ENCODE measurements around the gene CEACAM5.
A peak's percentile ranks its signal among the peaks of the same experiment; 100 is the strongest.
"Not testable (repeated sequence)": the region's sequence is repeated elsewhere in the genome, so short reads cannot be mapped to it uniquely, and the experiment has no call there.

Gene CEACAM5

GRCh38 chr19:41741244-41741554 is 32.8 kb downstream of the CEACAM5 start:
- Mint-ChIP-seq H3K27ac (peak overlapping the region; percentile 77), H3K4me3 (no peak overlapping the region), H3K4me1 (ENCODE audit: low read depth) (peaks cover 25% of the 10 kb centered on the region), H3K9me3 (no peaks in the 10 kb centered on the region), H3K27me3 (peaks cover 63% of the 10 kb centered on the region), H3K36me3 (ENCODE audit: low read depth) (no peaks in the 10 kb centered on the region)
- DNase-seq, result no peak

DNA sequence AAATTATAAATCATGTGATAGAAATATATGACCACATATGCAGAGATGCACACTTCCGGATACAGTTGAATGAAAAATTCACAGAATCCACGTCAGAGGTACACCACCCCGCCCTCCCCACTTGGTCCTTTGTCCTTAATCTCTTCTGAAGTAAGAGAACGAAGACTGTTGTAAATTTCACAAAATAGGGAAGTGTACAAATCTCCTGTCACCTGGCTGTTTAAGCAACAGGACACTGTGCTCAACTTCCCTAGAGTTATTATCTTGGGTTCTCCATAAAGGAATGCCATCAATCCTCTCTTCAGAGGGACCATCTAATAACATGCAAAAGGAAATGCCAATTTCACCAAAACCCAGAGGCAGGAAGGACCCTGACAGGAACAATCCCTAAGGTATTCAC is 36.4 kb downstream of the CEACAM5 start:
- Mint-ChIP-seq H3K4me1 (ENCODE audit: low read depth) (peaks cover 20% of the 10 kb centered on the region), H3K9me3 (no peaks in the 10 kb centered on the region), H3K27me3 (peaks cover 71% of the 10 kb centered on the region), H3K4me3 (no peak overlapping the region), H3K36me3 (ENCODE audit: low read depth) (no peaks in the 10 kb centered on the region), H3K27ac (no peak overlapping the region)
- no peak for DNase-seq

GRCh38 chr19:41745756-41746155 is 37.3 kb downstream of the CEACAM5 start:
- no peak for DNase-seq
- Mint-ChIP-seq H3K27ac (no peak overlapping the region), H3K27me3 (peaks cover 75% of the 10 kb centered on the region), H3K4me3 (no peak overlapping the region), H3K4me1 (ENCODE audit: low read depth) (peaks cover 11% of the 10 kb centered on the region), H3K9me3 (no peaks in the 10 kb centered on the region), H3K36me3 (ENCODE audit: low read depth) (no peaks in the 10 kb centered on the region)

DNA sequence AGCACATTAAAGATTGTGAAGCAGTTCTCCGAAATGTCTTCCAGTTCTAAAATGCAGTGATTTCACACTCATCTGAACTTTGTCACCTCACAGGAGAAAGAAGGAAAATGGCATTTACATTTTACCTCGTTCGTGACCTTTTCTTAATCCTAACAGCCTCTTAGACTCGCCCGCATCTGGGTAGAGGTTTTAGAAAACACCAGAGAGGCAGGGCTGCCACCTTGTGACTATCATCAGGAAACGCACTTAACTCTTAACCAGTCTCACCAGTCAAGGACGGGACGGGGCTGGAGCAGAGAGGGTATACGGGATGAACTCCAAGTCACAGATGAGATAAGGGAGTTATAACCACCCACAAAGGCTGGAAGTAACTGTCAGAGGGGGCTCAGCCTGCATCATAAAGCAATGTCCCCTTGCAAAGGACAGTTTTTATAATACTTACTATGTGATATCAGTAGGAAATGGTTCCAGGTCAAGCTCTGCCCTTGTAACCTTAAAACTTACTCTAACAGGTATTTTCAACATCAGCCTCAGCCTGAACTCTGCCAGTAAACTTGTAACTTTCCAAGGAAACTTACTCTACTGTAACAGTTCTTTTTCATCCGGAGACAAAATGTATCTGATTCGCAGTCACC is 38.3 kb downstream of the CEACAM5 start:
- Mint-ChIP-seq H3K27me3 (peaks cover 74% of the 10 kb centered on the region), H3K4me1 (ENCODE audit: low read depth) (peaks cover 1% of the 10 kb centered on the region), H3K9me3 (no peaks in the 10 kb centered on the region), H3K36me3 (ENCODE audit: low read depth) (no peaks in the 10 kb centered on the region), H3K4me3 (no peak overlapping the region), H3K27ac (no peak overlapping the region)
- DNase-seq, result peak; percentile 58

GRCh38 chr19:41748012-41748411 is 39.6 kb downstream of the CEACAM5 start:
- no peak overlapping the region for H3K27ac Mint-ChIP-seq
- H3K36me3 Mint-ChIP-seq (ENCODE audit: low read depth), result no peaks in the 10 kb centered on the region
- H3K9me3 Mint-ChIP-seq, result no peaks in the 10 kb centered on the region
- H3K27me3 Mint-ChIP-seq, result peaks cover 74% of the 10 kb centered on the region
- no peak overlapping the region for H3K4me3 Mint-ChIP-seq
- H3K4me1 Mint-ChIP-seq (ENCODE audit: low read depth), result no peaks in the 10 kb centered on the region
- no peak for DNase-seq

GRCh38 chr19:41750248-41751134 is 42.1 kb downstream of the CEACAM5 start:
- not testable (repeated sequence) for H3K4me3 Mint-ChIP-seq; H3K36me3 Mint-ChIP-seq (ENCODE audit: low read depth); H3K4me1 Mint-ChIP-seq (ENCODE audit: low read depth); H3K27ac Mint-ChIP-seq; H3K9me3 Mint-ChIP-seq; DNase-seq
- H3K27me3 Mint-ChIP-seq, result peaks cover 64% of the 10 kb centered on the region

DNA sequence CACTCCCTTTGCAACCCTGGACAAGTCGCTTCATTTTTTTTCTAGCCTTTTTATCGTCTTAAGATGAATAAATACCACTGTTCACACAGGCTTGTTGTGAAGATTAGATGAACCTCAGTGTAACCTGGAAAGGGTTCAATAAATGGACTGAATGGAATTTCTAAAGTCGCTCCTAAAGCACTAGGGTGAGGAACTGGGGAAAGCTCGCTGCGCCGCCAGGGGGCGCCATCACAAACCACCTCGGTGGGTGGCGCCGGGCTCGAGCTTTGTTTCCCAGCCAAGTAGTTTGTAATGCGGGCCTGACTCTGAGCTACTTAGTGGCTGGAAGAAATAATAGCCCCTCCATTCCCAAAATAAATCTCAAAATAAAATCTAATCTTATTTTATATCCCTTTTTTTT is 44.7 kb downstream of the CEACAM5 start:
- Mint-ChIP-seq H3K4me1 (ENCODE audit: low read depth) (peaks cover 3% of the 10 kb centered on the region), H3K27me3 (peaks cover 53% of the 10 kb centered on the region), H3K36me3 (ENCODE audit: low read depth) (no peaks in the 10 kb centered on the region), H3K27ac (no peak overlapping the region), H3K4me3 (no peak overlapping the region), H3K9me3 (no peaks in the 10 kb centered on the region)
- DNase-seq, result peak; percentile 85

DNA sequence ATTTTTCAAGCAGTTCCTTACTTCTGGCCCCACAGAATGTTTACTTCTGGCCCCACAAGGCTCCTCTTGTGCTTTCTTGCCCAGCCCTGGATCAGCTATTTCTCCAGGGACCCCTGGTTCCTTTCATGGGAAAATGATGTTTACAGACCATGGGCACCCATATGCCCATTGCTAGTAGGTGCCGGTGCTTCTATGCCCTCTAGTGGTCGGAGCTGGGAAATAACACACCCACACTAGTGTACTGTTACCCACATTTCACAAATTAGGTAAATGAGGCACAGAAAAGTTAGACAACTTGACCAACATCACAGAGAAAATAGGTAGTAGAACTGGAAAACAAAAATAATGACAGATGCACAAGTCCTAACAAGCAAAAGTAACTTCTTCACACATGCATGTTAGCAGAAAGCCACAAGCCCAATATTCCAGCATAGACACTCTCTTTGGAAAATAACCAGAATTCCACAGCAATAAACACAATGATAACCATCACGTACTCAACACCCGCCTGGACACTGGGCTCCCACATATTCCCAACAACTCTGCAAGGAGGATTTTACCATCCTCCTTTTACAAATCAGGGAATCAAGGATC is 45.6 kb downstream of the CEACAM5 start:
- Mint-ChIP-seq H3K4me1 (ENCODE audit: low read depth) (peaks cover 3% of the 10 kb centered on the region), H3K9me3 (no peaks in the 10 kb centered on the region), H3K36me3 (ENCODE audit: low read depth) (no peaks in the 10 kb centered on the region), H3K27ac (no peak overlapping the region), H3K27me3 (peaks cover 51% of the 10 kb centered on the region), H3K4me3 (no peak overlapping the region)
- peak; percentile 75 for DNase-seq

- H3K36me3 Mint-ChIP-seq (ENCODE audit: low read depth), result no peaks in the 10 kb centered on the region
- H3K4me3 Mint-ChIP-seq, result no peak within 1 kb of the TSS
- H3K27me3 Mint-ChIP-seq, result peaks cover 63% of the 10 kb centered on the region
- no peak within 1 kb of the TSS for H3K27ac Mint-ChIP-seq
- H3K4me1 Mint-ChIP-seq (ENCODE audit: low read depth), result peaks cover 3% of the 10 kb centered on the region
- no peaks in the 10 kb centered on the region for H3K9me3 Mint-ChIP-seq
- DNase-seq, result no peak
Measured at GRCh38 chr19:41755328-41755913, 47.0 kb downstream of the CEACAM5 start, which contains the start of gene CEACAM6. Gene CEACAM6, plus strand, starts transcription at chr19:41755530. Its CDS starts 109 bp downstream, at chr19:41755639.

DNA sequence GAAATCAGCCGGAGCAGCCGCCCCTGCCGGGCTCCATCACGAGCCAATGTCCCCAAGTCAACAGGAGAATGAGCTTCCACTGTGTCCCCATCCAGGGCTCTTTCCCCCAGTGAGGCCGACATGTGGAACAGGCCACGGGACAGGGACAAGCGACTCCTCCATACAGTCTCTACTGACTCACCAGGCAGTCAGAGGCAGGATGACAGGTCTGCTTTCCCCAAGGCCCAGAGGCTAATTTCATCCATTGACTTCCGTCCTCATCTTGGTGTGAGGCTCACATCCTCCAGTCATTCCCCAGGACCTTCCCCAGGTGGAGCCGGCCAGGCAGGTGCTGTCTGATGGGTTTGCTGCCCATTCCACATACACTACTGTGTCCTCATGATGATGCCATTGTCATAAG is 50.4 kb downstream of the CEACAM5 start:
- Mint-ChIP-seq H3K36me3 (ENCODE audit: low read depth) (no peaks in the 10 kb centered on the region), H3K27me3 (peaks cover 77% of the 10 kb centered on the region), H3K4me1 (ENCODE audit: low read depth) (peaks cover under 1% of the 10 kb centered on the region), H3K27ac (no peak overlapping the region), H3K9me3 (no peaks in the 10 kb centered on the region), H3K4me3 (no peak overlapping the region)
- no peak for DNase-seq

DNA sequence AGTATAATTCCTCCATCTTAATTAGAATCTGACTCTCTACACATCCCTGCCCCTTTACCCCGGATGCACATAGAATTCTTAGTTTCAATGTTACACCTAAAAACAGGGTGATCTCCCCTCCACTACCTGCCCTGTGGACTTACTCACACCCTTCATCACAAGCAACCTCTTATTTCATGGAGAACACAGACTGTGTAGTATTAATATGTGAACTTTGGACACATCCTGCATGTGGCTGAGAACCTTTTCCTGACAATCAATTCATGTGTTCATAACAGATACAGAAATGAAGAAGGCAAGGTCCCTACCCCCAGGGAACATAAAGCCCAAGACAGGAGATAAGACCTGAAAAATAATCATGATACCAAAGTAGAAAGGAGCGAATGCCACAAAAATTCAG is 58.7 kb downstream of the CEACAM5 start:
- H3K36me3 Mint-ChIP-seq (ENCODE audit: low read depth), result no peaks in the 10 kb centered on the region
- no peak for DNase-seq
- no peak overlapping the region for H3K27ac Mint-ChIP-seq
- no peaks in the 10 kb centered on the region for H3K9me3 Mint-ChIP-seq
- peaks cover 4% of the 10 kb centered on the region for H3K4me1 Mint-ChIP-seq (ENCODE audit: low read depth)
- H3K4me3 Mint-ChIP-seq, result no peak overlapping the region
- H3K27me3 Mint-ChIP-seq, result peaks cover 60% of the 10 kb centered on the region

DNA sequence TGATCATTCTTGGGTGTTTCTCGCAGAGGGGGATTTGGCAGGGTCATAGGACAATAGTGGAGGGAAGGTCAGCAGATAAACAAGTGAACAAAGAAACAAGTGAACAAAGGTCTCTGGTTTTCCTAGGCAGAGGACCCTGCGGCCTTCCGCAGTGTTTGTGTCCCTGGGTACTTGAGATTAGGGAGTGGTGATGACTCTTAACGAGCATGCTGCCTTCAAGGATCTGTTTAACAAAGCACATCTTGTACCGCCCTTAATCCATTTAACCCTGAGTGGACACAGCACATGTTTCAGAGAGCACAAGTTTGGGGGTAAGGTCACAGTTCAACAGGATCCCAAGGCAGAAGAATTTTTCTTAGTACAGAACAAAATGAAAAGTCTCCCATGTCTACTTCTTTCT is 59.7 kb downstream of the CEACAM5 start:
- Mint-ChIP-seq H3K4me1 (ENCODE audit: low read depth) (peaks cover 13% of the 10 kb centered on the region), H3K27me3 (peaks cover 60% of the 10 kb centered on the region)
- H3K36me3 Mint-ChIP-seq (ENCODE audit: low read depth); DNase-seq; H3K9me3 Mint-ChIP-seq; H3K4me3 Mint-ChIP-seq; H3K27ac Mint-ChIP-seq: not testable (repeated sequence)

GRCh38 chr19:41769608-41770007 is 61.2 kb downstream of the CEACAM5 start:
- no peaks in the 10 kb centered on the region for H3K9me3 Mint-ChIP-seq
- no peak overlapping the region for H3K4me3 Mint-ChIP-seq
- H3K27ac Mint-ChIP-seq, result no peak overlapping the region
- H3K36me3 Mint-ChIP-seq (ENCODE audit: low read depth), result no peaks in the 10 kb centered on the region
- DNase-seq, result no peak
- H3K4me1 Mint-ChIP-seq (ENCODE audit: low read depth), result peaks cover 26% of the 10 kb centered on the region
- H3K27me3 Mint-ChIP-seq, result peaks cover 61% of the 10 kb centered on the region

DNA sequence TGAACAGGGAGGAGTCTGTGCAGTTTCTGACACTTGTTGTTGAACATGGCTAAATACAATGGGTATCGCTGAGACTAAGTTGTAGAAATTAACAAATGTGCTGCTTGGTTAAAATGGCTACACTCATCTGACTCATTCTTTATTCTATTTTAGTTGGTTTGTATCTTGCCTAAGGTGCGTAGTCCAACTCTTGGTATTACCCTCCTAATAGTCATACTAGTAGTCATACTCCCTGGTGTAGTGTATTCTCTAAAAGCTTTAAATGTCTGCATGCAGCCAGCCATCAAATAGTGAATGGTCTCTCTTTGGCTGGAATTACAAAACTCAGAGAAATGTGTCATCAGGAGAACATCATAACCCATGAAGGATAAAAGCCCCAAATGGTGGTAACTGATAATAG is 63.0 kb downstream of the CEACAM5 start:
- no peak for DNase-seq
- H3K4me3 Mint-ChIP-seq, result no peak overlapping the region
- no peak overlapping the region for H3K27ac Mint-ChIP-seq
- H3K4me1 Mint-ChIP-seq (ENCODE audit: low read depth), result peaks cover 37% of the 10 kb centered on the region
- H3K27me3 Mint-ChIP-seq, result peaks cover 60% of the 10 kb centered on the region
- H3K36me3 Mint-ChIP-seq (ENCODE audit: low read depth), result no peaks in the 10 kb centered on the region
- no peaks in the 10 kb centered on the region for H3K9me3 Mint-ChIP-seq
